ENCODE measurements around the gene EPB41L1. TPM values are rescaled to one million over a fixed set of nuclear protein-coding genes. Genes with fewer than 3 reads are reported as not detected.

Gene EPB41L1
- total RNA-seq, 1 donor from 2014 or later: 43.1 TPM

DNA sequence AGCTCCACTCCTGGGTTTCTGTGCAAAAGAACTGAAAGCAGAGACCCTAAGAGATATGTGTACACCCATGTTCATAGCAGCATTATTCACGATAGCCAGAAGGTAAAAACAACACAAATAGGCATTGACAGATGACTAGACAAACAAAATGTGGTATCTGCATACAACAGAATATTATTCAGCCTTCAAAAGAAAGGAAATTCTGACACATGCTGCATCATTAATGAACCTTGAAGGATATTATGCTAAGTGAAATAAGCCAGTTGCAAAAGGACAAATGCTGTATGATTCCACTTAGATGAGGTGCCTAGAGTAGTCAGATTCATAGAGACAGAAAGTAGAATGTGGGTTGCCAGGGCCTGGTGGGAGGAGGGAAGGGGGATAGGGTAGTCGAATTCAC, 99.5 kb downstream of the EPB41L1 start:
- TF ChIP-seq CTCF (IDR thresholded peaks at IDR 0.05; ENCODE audit: unreplicated experiment): no peak
- Mint-ChIP-seq H3K27ac (no peak overlapping the region), H3K4me3 (no peak overlapping the region), H3K9me3 (no peaks in the 10 kb centered on the region), H3K27me3 (ENCODE audit: low read depth) (no peaks in the 10 kb centered on the region), H3K36me3 (peaks cover 30% of the 10 kb centered on the region), H3K4me1 (no peaks in the 10 kb centered on the region)
- no peak for DNase-seq (ENCODE audit: low spot score in 2 of 2, unreplicated experiment in 2 of 2)

DNA sequence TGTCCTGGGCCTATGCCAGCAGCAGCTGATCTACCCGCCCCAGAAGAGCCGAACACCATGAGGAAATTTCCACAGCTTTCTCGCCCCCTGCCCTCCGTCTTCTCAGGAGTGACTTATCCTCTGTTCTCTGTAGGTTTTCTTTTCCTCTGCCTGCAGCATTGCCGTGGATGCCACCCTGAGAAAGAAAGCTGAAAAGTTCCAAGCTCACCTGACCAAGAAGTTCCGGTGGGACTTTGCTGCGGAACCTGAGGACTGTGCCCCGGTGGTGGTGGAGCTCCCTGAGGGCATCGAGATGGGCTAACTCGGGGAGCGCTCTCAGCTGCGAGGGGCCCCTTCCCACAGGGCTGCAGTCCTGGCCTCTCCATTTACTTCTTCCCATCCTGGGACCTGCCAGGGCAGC, 100.9 kb downstream of the EPB41L1 start:
- Mint-ChIP-seq H3K27ac (no peak overlapping the region), H3K4me3 (no peak overlapping the region), H3K4me1 (no peaks in the 10 kb centered on the region), H3K36me3 (peaks cover 26% of the 10 kb centered on the region), H3K9me3 (no peaks in the 10 kb centered on the region), H3K27me3 (ENCODE audit: low read depth) (no peaks in the 10 kb centered on the region)
- DNase-seq (ENCODE audit: low spot score in 2 of 2, unreplicated experiment in 2 of 2): no peak
- TF ChIP-seq CTCF (IDR thresholded peaks at IDR 0.05; ENCODE audit: unreplicated experiment): no peak

- H3K27ac Mint-ChIP-seq: no peak overlapping the region
- TF ChIP-seq CTCF (IDR thresholded peaks at IDR 0.05; ENCODE audit: unreplicated experiment): no peak
- DNase-seq (ENCODE audit: low spot score in 2 of 2, unreplicated experiment in 2 of 2): no peak
- H3K27me3 Mint-ChIP-seq (ENCODE audit: low read depth): no peaks in the 10 kb centered on the region
- peaks cover 16% of the 10 kb centered on the region for H3K36me3 Mint-ChIP-seq
- no peak overlapping the region for H3K4me3 Mint-ChIP-seq
- no peaks in the 10 kb centered on the region for H3K9me3 Mint-ChIP-seq
- H3K4me1 Mint-ChIP-seq: no peaks in the 10 kb centered on the region
Measured at GRCh38 chr20:36259177-36260061, 104.9 kb downstream of the EPB41L1 start.

GRCh38 chr20:36260316-36260715, 105.8 kb downstream of the EPB41L1 start:
- Mint-ChIP-seq H3K4me3 (no peak overlapping the region), H3K27me3 (ENCODE audit: low read depth) (no peaks in the 10 kb centered on the region), H3K36me3 (peaks cover 16% of the 10 kb centered on the region), H3K27ac (no peak overlapping the region), H3K9me3 (no peaks in the 10 kb centered on the region), H3K4me1 (no peaks in the 10 kb centered on the region)
- DNase-seq (ENCODE audit: low spot score in 2 of 2, unreplicated experiment in 2 of 2): no peak
- TF ChIP-seq CTCF (IDR thresholded peaks at IDR 0.05; ENCODE audit: unreplicated experiment): no peak

DNA sequence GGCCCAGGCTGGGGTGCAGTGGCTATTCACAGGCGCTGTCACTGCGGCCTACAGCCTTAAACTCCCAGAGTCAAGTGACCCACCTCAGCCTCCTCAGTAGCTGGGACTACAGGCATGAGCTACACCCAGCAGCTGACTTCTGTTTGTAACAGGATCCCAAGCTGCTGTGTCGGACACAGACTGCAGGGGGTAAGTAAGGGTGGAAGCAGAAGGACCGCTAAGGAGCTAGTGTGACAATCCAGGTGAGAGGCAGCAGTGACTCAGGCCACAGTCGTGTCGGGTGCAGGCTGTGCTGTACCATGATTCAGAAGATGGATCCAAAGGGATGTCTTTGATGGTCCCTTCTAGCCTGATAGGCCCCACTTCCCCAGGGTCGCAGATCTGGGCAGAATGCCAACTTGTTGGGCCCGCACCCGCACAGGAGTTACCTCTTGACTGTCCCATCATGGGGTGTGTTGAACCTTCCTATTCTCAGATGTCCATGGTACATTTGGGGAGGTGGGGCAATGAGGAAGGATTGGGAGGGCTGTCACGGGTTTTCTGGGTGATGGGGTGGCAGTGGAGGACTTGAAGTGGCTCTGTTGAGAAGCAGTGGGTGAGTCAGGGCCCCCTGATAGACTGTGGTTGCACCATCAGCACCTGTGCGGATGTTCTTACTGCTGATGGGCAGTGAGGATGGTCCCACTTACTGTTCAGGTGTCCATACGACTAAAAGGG, 107.0 kb downstream of the EPB41L1 start:
- Mint-ChIP-seq H3K4me3 (no peak overlapping the region), H3K27ac (no peak overlapping the region), H3K4me1 (no peaks in the 10 kb centered on the region), H3K27me3 (ENCODE audit: low read depth) (no peaks in the 10 kb centered on the region), H3K9me3 (no peaks in the 10 kb centered on the region), H3K36me3 (peaks cover 8% of the 10 kb centered on the region)
- no peak for TF ChIP-seq CTCF (IDR thresholded peaks at IDR 0.05; ENCODE audit: unreplicated experiment)
- no peak for DNase-seq (ENCODE audit: low spot score in 2 of 2, unreplicated experiment in 2 of 2)

Measured in mesothelial cell of epicardium (in vitro differentiated cells).